Measurements from ENCODE around the gene KLHL11. TPM values are rescaled to one million over a fixed set of nuclear protein-coding genes. Genes with fewer than 3 reads are reported as not detected.

Gene KLHL11
- total and polyA plus RNA-seq, 5 donors: 1.9 to 6.7 (median 5.3) TPM

Other genes with a start within 250 kb of the KLHL11 start
- gene KRT17, start 240.8 kb downstream of the KLHL11 start, total RNA-seq: not detected
- gene KRT17, start 240.8 kb downstream of the KLHL11 start, polyA plus RNA-seq: 0.09 TPM
- 1,000 to 10,000 TPM in 2 of 4 donors, 100 to 1,000 TPM in 2; 959 to 1,186 (median 1,014) TPM for gene EIF1, start 176.5 kb downstream of the KLHL11 start, total RNA-seq
- gene EIF1, start 176.5 kb downstream of the KLHL11 start, polyA plus RNA-seq: 983 TPM
- gene GAST, start 153.1 kb downstream of the KLHL11 start, total RNA-seq: not detected
- gene GAST, start 153.1 kb downstream of the KLHL11 start, polyA plus RNA-seq: not detected
- not detected for gene HAP1, start 130.8 kb downstream of the KLHL11 start, total RNA-seq
- 0.05 TPM for gene HAP1, start 130.8 kb downstream of the KLHL11 start, polyA plus RNA-seq
- 100 to 1,000 TPM; 135 to 239 (median 187) TPM for gene JUP, start 78.7 kb downstream of the KLHL11 start, total RNA-seq
- gene JUP, start 78.7 kb downstream of the KLHL11 start, polyA plus RNA-seq: 145 TPM
- 10 to 100 TPM; 12.1 to 17.1 (median 13.9) TPM for gene P3H4, start 53.5 kb downstream of the KLHL11 start, total RNA-seq
- 9.8 TPM for gene P3H4, start 53.5 kb downstream of the KLHL11 start, polyA plus RNA-seq
- 10 to 100 TPM; 26.5 to 42.7 (median 38.8) TPM for gene FKBP10, start 52.4 kb downstream of the KLHL11 start, total RNA-seq
- gene FKBP10, start 52.4 kb downstream of the KLHL11 start, polyA plus RNA-seq: 24.8 TPM
- 10 to 100 TPM; 29.1 to 46.6 (median 32.1) TPM for gene NT5C3B, start 29.2 kb downstream of the KLHL11 start, total RNA-seq
- gene NT5C3B, start 29.2 kb downstream of the KLHL11 start, polyA plus RNA-seq: 40.5 TPM
- gene KLHL10, start 27.6 kb downstream of the KLHL11 start, total RNA-seq: under 1 TPM in 3 of 4 donors, not detected in 1; 0.26 to 0.33 (median 0.28) TPM
- 0.09 TPM for gene KLHL10, start 27.6 kb downstream of the KLHL11 start, polyA plus RNA-seq
- gene ACLY, start 53.5 kb upstream of the KLHL11 start, total RNA-seq: 10 to 100 TPM; 24.7 to 50.8 (median 38.4) TPM
- 23.0 TPM for gene ACLY, start 53.5 kb upstream of the KLHL11 start, polyA plus RNA-seq
- gene ODAD4, start 65.2 kb upstream of the KLHL11 start, total RNA-seq: 1 to 10 TPM in 2 of 4 donors, under 1 TPM in 2; 0.71 to 2.0 (median 1.2) TPM
- gene ODAD4, start 65.2 kb upstream of the KLHL11 start, polyA plus RNA-seq: 0.72 TPM
- gene CNP, start 101.4 kb upstream of the KLHL11 start, total RNA-seq: 10 to 100 TPM; 37.1 to 41.1 (median 39.2) TPM
- 32.1 TPM for gene CNP, start 101.4 kb upstream of the KLHL11 start, polyA plus RNA-seq
- 10 to 100 TPM; 56.2 to 81.5 (median 65.3) TPM for gene DNAJC7, start 152.0 kb upstream of the KLHL11 start, total RNA-seq
- 60.7 TPM for gene DNAJC7, start 152.0 kb upstream of the KLHL11 start, polyA plus RNA-seq
- gene NKIRAS2, start 154.7 kb upstream of the KLHL11 start, total RNA-seq: 10 to 100 TPM; 39.1 to 47.9 (median 40.4) TPM
- gene NKIRAS2, start 154.7 kb upstream of the KLHL11 start, polyA plus RNA-seq: 53.9 TPM
- gene C17orf113, start 185.2 kb upstream of the KLHL11 start, total RNA-seq: 1 to 10 TPM in 1 of 4 donors, under 1 TPM in 3; 0.60 to 1.2 (median 0.66) TPM
- gene C17orf113, start 185.2 kb upstream of the KLHL11 start, polyA plus RNA-seq: 0.91 TPM
- gene ZNF385C, start 233.1 kb upstream of the KLHL11 start, total RNA-seq: under 1 TPM in 3 of 4 donors, not detected in 1; 0.29 to 0.42 (median 0.31) TPM
- 0.32 TPM for gene ZNF385C, start 233.1 kb upstream of the KLHL11 start, polyA plus RNA-seq
- 1 to 10 TPM; 5.4 to 8.0 (median 6.1) TPM for gene DHX58, start 247.3 kb upstream of the KLHL11 start, total RNA-seq
- gene DHX58, start 247.3 kb upstream of the KLHL11 start, polyA plus RNA-seq: 7.2 TPM

Measured in right cardiac atrium (tissue), 5 donors.